Measurements from ENCODE around the gene ZER1.

Gene ZER1

DNA sequence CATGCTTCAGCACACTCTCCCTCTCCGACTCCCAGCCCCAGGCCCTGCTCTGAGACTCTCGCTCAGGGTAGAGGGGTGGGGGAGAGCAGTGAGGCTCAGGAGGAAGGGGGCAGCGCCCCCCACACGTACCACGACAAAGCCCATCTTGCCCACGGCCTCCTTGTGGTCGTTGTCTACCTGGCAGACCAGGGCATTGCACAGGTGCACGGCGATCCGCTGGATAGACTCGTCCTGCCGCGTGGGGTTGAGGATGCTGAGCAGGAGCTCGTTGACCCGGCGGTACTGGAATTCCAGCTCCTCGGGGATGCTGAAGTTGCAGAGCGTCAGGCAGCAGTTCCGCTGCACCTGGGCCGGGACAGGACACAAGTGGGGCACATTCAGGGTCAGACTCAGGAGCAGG lies 29.3 kb downstream of the ZER1 start:
- no peak for DNase-seq (ENCODE audit: low read depth in 2 of 3, low spot score in 1 of 3)

DNA sequence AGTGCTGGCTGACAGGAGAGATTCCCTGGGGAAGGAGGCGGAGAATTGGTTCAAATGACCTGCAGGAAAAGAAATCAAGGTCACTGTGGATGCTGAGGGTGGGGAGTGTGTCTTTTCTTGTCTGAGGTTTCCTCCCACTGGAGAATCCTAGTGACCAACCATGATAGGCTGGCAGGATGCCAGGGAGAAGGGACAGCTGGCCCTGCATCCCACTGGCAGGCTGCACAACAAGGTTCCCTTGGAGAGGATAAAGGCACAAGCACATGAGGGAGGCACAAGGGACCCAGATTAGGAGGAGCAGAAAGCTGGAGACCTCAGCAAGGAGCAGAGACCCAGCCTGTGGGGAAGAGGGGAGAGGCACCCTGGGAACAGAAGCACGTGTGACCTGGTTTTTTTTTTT lies 36.4 kb downstream of the ZER1 start:
- DNase-seq (ENCODE audit: low read depth in 2 of 3, low spot score in 1 of 3), result no peak

- no peak for DNase-seq (ENCODE audit: low read depth in 2 of 3, low spot score in 1 of 3)
Measured at GRCh38 chr9:128733256-128733655, 38.5 kb downstream of the ZER1 start.

DNA sequence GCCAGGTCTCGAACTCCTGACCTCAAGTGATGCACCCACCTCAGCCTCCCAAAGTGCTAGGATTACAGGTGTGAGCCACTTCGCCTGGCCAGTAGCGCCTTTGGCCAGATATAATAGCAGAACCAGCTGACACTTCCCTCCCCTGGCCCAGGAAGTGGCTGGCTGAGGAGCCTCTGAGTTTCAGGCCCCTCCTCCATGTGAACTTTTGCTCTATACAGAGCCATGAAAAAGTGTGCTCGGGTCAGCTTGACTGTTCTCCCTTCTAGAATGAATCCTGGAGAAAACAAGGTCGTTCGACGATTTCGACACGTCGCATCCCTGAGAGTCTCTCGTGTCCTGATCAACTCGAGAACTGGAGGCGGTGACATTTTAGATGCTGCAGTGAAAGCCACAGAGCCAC lies 39.2 kb downstream of the ZER1 start:
- DNase-seq (ENCODE audit: low read depth in 2 of 3, low spot score in 1 of 3), result no peak

DNA sequence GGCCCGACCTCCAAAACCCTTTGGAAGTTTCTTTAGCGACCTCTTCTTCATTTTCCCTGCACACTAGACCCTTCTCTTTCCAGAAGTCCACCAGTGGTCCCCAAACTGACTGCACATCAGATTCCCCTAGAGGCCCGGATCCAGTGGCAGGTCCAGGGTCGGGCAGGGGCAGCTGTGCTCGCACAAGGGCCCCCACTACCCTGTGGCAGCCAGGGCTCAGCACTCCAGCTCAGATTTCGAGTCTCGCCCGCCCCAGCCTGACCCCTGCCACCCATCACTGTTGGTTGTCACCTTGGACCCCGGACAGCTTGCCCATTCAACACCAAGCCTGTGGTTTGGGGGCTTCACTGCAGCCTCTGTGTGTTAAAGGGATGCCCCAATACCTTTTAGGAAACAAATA lies 40.0 kb downstream of the ZER1 start:
- DNase-seq (ENCODE audit: low read depth in 2 of 3, low spot score in 1 of 3), result no peak

- DNase-seq (ENCODE audit: low read depth in 2 of 3, low spot score in 1 of 3), result no peak
Measured at GRCh38 chr9:128731093-128731492, 40.6 kb downstream of the ZER1 start.

GRCh38 chr9:128729766-128730517 lies 41.8 kb downstream of the ZER1 start:
- DNase-seq (ENCODE audit: low read depth in 2 of 3, low spot score in 1 of 3), result no peak

- DNase-seq (ENCODE audit: low read depth in 2 of 3, low spot score in 1 of 3), result no peak
Measured at GRCh38 chr9:128729302-128729701, 42.4 kb downstream of the ZER1 start.

DNA sequence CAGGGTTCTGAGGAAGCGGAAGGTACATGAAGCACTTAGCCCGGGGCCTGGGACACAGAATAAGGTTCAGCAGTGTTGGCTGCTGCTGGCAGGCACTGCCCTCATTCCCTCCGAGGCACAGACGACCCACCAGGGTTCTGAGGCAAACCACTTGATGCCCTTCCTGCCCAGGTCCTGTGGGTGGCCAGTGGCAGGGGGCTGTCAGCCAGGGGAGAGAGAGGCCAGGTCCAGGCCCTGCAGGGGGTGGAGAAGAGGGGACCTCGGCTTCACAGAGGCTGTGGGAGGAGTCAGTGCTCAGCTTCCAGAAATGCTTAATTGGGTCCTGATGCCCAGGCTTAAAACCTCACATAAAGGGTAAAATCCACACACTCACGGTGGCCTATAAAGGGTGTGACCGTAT lies 43.4 kb downstream of the ZER1 start:
- no peak for DNase-seq (ENCODE audit: low read depth in 2 of 3, low spot score in 1 of 3)

GRCh38 chr9:128727640-128728248 lies 44.0 kb downstream of the ZER1 start:
- no peak for DNase-seq (ENCODE audit: low read depth in 2 of 3, low spot score in 1 of 3)

DNA sequence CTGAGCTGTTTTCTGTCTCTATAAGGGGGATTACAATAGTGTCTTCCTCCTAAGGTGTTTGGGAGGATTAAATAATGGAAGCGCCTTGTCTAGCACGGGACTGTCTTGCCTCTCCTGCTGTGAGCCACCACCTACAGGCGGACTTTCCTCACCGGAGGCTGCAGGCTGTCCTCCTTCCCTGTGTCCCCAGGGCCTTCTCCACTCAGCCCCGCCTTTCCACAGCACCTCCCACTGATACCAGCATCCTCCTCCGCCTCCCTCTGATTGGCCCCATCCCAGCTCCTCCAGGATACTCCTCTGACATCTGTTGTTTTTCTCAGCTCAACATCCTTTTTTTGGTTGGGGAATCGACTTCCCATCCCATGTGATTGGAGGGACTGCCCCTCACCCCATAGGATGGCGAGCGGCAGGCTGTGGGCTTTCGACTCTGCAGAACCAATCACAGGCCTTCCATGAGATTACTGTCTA lies 46.9 kb downstream of the ZER1 start:
- DNase-seq (ENCODE audit: low read depth in 2 of 3, low spot score in 1 of 3), result peak; percentile 36 to 54 (median 43)

DNA sequence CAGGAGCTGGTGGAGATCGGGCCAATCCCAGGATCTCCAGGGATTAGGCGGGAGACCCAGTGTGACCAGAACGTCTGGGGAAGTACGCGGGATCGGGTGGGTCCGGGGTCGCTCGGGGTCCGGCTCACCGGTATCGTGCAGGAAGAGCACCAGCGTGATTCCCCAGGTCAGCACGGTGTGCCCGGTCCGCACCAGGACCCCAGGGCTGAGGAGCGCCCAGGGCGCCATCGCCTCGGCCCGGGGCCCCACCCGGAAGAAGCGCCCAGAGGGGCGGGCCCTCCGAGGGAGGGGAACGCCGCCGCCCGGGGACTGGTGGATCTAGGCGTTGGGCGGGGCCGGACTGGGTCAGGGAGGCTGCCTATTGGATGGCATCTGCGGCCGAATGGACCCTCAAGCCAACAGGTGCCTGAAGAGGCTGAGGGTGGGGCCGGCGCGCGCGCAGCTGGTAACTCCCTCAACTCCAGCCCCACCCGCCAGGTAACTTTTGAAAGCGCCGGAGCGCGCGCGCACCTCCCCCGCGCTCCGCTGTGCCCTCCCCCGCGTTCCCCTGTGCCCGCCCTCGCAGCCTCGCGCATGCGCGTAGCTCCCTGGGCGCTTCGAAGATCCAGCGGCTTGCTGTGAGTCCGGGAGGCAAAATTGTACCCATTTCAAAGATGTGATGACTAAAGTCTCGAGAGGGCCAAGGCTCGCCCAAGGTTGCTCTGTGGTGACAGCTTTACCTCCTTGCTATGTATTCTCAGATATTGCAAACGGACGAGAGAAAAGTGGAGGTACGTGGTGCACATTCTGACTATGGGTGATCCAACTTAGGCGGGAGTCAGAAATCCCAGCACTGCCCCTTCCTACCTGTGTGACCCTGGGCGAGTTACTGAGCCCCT lies 47.6 kb downstream of the ZER1 start, which contains the start of gene ZDHHC12:
ZDHHC12 (minus strand) TSS at position 262 of the 878 bp plus-strand sequence; CDS start at position 228, 34 bp downstream.
- DNase-seq (ENCODE audit: low read depth in 2 of 3, low spot score in 1 of 3), result peak; percentile 94 to 99 (median 99)

- no peak for DNase-seq (ENCODE audit: low read depth in 2 of 3, low spot score in 1 of 3)
Measured at GRCh38 chr9:128723352-128723865, 48.3 kb downstream of the ZER1 start.

GRCh38 chr9:128722380-128723351 lies 49.1 kb downstream of the ZER1 start:
- no peak for DNase-seq (ENCODE audit: low read depth in 2 of 3, low spot score in 1 of 3)

GRCh38 chr9:128721487-128722010 lies 50.2 kb downstream of the ZER1 start:
- no peak for DNase-seq (ENCODE audit: low read depth in 2 of 3, low spot score in 1 of 3)

DNA sequence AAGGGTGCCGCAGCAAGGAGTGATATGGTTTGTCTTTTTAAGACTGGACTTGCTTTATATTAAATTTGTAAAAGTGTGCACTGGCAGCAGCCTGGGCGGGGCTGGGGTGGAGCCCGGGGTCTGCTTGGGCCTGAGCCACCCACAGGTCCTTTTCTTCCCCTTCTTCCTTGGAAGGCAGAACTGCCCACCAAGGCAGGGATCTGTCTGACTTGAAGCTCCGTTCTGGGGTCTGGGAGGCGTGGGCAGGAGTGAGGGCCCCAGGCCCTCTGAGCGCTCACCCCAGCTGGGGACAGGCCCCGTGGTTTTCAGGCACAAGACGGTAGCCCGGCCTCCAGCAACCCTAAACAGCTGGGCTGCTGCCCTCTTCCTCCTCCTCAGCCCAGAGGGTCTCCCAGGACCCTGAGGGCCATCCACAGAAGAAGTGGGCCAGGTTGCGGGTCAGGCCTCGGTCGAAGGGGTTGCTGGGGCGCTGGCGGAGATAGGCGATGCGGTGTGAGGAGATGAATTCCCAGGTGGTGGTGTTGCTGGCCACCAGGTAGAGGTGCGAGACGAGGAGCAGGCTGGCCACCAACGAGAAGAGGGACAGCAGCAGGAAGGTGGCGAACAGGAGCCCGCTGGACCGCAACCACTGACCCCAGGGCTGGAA lies 50.8 kb downstream of the ZER1 start:
- no peak for DNase-seq (ENCODE audit: low read depth in 2 of 3, low spot score in 1 of 3)

DNA sequence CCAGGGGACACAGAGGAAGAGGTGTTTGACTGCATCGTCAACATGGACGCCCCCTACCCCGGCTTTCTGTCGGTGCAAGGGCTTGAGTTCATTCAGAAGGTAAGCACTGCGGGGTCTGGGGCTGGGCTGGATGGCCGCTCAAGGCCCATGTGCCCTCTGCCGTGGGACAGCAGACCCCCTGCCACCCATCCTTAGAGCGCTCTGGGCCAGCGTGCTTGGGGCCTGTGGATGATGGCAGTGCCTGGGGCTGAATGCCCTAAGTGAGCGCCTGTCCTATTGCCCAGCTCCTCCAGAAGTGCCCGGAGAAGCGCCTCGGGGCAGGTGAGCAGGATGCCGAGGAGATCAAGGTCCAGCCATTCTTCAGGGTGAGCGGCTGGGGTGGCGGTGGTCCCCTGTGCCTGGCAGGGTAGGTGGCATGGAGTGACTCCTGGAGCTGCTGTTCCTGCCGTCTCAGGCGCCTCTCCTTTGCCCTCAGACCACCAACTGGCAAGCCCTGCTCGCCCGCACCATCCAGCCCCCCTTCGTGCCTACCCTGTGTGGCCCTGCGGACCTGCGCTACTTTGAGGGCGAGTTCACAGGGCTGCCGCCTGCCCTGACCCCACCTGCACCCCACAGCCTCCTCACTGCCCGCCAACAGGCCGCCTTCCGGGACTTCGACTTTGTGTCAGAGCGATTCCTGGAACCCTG lies 51.7 kb downstream of the ZER1 start:
- no peak for DNase-seq (ENCODE audit: low read depth in 2 of 3, low spot score in 1 of 3)

- DNase-seq (ENCODE audit: low read depth in 2 of 3, low spot score in 1 of 3), result no peak
Measured at GRCh38 chr9:128718475-128718874, 53.3 kb downstream of the ZER1 start.

- no peak for DNase-seq (ENCODE audit: low read depth in 2 of 3, low spot score in 1 of 3)
Measured at GRCh38 chr9:128718047-128718446, 53.7 kb downstream of the ZER1 start.

All from stimulated activated CD4-positive, alpha-beta T cell treated with anti-CD3 and anti-CD28 coated beads, Interleukin-12 subunit alpha, Interleukin-12 subunit beta, amount 100 ng/mL, for 48 hours (primary cell).